Measurements from ENCODE around the gene GPHN.

GPHN gene

DNA sequence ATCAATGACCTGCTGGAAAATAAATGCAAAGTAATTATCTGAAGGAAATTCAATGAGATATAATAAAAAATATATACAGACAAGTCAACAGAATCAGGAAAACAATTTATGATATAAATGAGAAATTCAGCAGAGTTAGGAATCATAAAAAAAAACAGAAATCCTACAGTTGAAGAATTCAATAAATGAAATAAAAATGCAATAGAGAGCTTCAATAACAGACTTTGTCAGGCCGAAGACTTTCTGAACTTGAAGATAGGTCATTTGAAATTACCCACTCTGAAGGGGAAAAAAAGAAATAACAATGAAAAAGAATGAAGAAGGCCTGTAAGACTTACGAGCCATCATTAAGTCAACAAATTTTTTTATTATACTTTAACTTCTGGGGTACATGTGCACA, 665.8 kb downstream of the GPHN start:
- no peak for DNase-seq

DNA sequence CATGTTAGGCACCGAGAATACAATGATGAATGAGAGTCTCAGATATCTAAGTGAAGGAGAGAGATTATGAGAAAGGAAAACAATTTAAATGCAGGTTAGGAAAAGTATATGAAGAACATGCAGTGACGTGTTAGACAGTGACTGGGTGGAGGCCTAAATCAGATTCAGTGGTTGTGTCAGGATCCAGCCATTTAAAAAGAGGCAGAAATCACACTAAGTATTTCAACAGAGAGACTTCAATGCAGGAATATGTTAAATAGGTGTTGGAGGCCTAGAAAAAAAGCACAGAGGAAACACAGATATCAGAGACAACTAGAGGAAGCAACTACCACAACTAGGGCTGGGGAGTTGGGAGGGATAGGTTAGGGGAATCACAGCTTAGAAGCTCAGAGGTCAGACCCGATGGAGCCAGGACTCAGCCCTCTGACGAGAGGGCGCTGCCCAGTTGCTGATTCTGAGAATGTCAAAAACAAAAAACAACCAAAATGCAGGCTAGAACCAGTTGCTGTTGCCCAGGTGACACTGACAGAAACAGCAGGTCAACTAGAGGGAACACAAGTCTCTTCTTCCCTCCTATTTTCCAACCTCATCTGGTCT, 678.3 kb downstream of the GPHN start:
- no peak for DNase-seq

DNA sequence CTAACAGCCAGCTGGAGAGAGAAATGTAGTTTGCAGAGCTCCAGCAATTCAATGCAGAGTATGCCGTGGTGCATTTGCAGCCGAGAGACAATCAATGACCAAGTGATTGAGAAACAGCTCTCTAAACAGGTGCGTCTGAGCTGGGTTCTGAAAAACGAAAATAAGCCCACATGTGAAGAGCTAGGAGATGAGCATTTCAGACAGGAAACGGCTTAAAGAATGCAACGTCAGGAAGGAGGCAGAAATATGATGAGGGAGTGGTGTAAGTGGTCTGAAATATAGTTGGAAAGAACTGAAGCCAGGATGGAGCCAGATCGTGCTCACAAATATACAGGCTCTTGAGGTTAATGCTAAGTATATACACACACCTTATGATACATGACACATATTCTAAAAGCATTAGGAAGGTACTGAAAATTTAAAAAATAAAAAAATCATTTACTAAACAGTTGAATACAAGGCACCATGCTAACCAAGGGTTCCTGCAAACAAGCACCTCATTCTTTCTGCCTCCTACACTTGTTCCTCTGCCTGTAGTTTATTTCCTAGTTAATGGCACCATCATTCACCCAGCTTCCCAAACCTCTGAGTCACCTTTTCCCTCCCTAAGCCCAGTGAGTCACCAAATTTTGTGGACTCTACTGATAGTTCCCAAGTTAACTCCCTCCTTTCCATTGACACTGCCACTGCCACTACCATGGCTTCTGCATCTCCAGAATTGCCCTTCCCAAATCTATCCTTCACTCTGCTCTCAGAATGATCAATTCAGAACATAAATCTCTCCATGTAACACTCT, 679.0 kb downstream of the GPHN start:
- no peak for DNase-seq

DNA sequence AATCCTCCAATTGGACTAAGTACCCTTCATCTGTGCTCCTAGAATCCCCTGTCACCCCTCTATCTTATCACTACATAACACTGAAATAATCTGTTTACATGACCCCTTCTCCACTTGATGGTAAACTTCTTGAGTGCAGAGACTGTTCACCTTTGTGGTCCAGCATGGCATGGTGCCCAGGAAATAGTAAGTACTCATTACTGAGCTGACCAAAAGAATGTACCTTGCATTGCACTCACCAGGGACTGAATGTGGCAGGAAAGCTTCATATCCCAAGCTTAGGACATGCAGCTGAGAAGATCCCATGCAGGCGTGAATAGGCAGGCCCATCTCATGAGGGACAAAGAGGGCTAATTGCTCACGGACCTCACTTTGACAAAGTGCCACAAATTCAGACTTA, 679.9 kb downstream of the GPHN start:
- DNase-seq = no peak

DNA sequence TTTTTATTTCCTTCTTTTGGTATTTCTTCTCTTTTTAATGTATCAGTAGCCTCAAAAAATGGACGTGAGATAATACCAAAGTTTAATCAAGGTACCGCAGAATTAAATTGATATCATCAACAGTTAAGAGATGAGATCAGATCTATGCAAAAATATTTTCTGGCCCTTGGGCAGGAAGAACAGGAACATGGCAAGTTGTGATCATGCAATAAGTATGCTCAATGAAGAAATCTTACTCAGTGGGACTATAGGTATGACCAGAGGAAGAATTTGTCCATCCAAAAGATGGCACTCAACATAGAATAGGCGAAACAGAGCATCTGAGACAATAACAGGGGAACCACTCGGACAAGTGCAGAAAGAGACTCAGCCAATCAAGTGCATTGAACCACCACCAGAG, 680.4 kb downstream of the GPHN start:
- no peak for DNase-seq

DNA sequence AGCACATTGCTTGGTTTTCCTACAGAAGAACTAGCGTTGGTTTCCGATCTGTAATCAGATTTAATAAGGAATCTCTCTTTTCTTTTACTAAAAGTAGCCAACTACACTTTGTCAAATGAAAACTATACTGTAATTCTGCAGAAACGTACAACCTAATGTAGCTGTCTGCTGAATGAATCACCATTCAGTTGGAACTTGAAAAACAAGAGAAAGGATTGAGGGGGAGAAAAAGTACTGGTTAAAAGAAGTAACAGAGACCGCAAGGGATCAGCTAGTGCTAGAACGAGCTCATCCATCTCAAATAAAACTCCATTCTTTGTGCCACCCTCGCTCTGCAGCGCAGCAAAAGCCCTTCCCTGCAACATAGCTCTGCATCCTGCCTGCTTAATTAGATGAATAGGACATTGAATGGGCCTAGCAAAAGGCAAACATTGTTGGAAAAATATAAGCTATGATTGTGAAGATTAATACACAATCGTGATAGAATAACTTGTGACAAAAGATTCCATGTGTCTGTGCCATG, 683.9 kb downstream of the GPHN start:
- no peak for DNase-seq

DNA sequence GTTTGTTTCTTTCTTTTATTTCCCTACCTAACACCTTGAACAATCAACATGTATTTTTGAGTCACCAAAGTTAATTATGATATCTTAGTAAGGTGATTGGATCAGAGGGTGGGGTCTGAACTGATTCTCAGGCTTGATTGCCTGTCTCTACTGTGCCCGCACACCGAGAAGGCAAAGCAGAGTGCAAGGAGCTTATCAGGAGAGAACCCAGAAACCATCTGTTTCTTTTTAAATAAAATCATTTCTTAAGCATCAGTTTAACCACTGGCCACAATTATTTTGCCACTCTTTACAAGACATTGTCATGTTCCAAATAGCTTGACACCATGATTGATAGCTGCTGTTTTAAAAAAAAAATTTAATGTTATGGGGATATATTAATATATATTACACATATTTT, 684.4 kb downstream of the GPHN start:
- DNase-seq = no peak

DNA sequence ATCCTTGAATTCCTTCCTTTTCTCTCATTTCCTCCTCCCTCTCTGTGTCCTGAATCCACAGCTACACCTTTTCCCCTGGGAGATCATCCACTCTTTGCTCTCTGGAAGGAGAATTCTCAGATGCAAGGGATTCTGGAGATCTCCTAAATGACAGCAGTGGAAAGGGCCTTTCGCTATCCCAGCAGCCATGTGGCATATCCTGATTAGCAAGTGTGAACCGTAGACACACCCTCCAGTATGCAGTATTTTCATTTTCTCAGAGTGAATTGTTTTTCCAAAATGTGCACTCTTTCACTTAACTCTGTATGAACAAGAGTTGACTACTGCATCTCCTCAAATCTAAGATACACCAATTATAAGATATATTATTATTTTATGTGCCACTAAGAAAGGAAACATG, 687.3 kb downstream of the GPHN start:
- DNase-seq = no peak

DNA sequence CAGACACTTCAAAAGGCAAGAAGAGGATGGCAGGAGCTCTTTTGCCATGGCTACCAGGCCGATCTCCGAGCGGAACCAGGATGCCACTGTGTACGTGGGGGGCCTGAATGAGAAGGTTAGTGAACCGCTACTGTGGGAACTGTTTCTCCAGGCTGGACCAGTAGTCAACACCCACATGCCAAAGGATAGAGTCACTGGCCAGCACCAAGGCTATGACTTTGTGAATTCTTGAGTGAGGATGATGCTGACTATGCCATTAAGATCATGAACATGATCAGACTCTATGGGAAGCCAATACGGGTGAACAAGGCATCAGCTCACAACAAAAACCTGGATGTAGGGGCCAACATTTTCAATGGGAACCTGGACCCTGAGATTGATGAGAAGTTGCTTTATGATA, 691.1 kb downstream of the GPHN start:
- DNase-seq = no peak

DNA sequence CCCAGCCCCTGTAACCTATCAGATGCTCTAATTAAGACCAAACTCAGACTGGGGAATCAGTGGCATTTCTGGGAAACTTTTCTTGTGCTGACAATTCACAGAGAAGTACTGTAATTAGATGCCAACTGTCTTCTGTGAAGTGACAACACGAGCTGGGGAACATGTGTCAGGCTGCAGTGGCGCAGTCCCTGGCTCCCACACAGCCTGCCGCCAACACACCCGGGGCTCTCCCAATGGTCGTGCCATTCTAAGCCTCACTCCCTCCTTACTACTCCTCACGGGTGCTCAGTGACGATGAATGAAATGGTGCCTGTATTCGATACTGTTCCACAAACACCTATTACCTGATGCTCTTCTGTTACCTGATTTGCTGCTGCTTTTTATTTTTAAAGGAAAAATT, 699.9 kb downstream of the GPHN start:
- no peak for DNase-seq

DNA sequence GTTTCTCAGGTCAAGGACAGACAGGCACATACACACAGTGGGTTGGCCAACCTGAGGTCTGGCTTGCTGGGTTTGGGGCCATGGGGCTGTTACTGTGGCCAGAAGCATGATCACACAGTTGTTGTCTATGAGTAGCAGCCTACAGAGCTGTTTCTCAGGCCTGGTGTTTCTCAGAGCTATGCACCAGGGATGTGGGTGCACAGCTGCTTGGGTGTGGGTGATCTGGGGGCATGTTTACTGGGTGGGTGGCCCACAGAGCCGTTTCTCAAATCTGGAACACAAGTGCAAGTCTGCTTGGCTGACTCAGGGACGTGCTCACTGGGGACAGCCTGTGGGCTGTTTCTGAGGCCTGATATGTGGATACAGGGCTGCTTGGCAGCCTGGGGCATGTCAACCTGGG, 710.2 kb downstream of the GPHN start:
- no peak for DNase-seq

DNA sequence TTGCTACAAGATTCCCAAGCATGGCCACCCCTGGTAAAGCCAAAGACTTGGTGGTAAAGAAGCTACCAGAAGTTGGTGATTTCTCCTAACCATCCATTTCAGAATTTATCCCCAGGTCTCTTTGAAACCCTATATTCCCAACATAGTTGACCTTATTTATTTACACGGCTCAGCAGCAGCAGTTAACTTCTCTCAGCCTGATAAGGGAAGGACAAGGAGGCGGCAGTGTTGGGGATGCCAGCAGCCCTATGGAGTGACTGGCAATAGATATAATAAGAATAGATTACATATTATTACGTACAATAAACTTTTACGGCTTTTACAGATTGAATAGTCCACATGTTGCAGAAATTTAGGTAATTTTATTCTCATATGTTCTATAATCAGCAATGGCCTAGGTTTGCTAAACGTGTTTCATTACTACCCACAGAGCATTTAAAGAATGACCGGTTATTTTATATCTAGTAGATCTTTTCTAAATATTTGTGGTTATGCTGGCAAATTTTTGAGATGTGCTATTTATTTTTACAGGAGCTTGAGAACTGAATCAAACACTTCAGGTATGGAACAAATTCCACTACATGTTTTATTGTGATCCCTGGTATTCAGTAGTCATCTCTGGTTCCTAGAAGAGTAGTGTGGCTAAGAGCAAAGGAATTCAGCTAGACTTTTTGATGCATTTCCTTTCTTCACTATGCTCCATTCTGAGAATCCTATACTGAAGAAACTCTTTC, 713.5 kb downstream of the GPHN start:
- DNase-seq = no peak

DNA sequence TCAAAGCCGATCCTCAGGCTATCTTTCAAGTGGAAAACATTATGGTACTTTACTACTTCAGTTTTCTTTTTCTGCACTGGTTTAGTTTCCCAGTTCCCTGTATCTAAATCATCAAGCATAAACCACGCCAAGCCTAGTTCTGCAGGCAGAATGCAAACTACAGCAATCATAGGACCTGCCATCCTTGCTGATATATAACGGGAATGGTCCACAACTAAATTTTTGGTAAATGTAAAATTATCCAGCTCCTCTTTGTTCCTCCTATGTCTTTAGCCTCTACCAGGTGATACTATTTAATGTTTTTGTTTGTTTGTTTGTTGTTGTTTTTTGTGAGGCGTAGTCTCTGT, 714.0 kb downstream of the GPHN start:
- no peak for DNase-seq

DNA sequence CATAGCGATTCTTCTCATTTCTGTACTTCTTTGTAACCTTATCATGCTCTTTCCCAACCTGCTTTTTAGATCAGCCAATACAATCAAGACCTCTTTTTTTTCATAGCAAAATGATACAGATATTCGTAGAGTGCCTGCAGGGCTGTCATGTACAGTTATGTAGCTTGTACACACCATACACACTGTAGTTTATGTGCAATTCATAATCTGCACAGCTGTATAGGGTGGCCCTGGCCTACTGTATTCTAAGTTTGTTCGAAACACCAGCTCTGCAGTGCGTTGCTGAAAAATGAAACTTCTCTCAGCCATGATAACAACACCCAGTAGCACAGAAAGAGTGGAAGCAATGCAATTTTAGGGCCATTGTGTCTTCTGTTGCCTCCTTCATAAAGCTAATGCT, 717.6 kb downstream of the GPHN start:
- no peak for DNase-seq

DNA sequence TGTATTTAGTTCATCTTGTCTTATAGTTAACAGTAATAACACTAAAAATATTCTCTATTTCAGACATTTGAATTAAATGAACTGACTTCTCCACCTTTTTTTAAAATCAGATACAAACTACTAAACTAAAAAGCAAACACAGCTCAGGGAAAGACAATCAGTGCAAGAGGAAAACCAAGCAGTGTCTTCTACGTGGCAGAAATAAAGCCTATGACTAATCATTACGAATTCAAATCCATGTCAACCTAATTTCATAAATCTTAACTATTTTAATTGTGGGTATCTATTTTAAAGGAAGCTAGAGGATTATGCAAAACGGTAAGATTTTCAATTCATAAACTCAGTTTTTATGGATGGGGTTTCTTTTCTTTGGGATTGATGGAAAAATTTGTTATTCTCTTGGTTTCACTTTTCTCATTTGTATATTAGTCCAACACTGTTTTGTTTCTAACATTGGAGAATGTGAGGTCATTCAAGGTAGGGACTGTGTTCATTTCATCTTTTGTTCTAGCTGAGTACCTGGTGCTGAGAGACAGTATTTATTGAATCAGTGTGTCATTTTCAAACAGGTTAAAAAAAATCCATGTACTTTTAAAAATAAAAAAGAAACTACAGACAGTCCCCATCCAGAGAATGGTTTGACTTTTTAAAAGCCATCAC, 720.5 kb downstream of the GPHN start:
- DNase-seq = no peak

All from activated CD4-positive, alpha-beta T cell treated with anti-CD3 and anti-CD28 coated beads, Interleukin-2, amount 50 U/mL, for 48 hours (primary cell).